HEK293 (cell line): Measurements from ENCODE around the gene IRF2.

Experiments used
- ZBTB48 ChIP-seq: fragments of 450-650 bp; formaldehyde crosslinking; IDR thresholded peaks from 2 replicates; pipeline ENCODE4 v1.5.1; 2016; ENCODE audit warnings: missing biosample characterization, missing genetic modification characterization
- ZNF2 ChIP-seq: fragments of 450-650 bp; formaldehyde crosslinking; IDR thresholded peaks from 2 replicates; pipeline ENCODE4 v1.5.1; 2016; ENCODE audit warnings: missing biosample characterization, missing genetic modification characterization
- ZNF660 ChIP-seq: fragments of 450-650 bp; IDR thresholded peaks from 2 replicates; pipeline ENCODE4 v1.5.1; 2018; ENCODE audit warnings: missing biosample characterization, mild to moderate bottlenecking, missing genetic modification characterization
- ZNF707 ChIP-seq: fragments of 450-650 bp; formaldehyde crosslinking; IDR thresholded peaks from 2 replicates; pipeline ENCODE4 v1.5.1; 2016; ENCODE audit warnings: missing biosample characterization, missing genetic modification characterization
- ZNF792 ChIP-seq: fragments of 450-650 bp; formaldehyde crosslinking; IDR thresholded peaks from 2 replicates; pipeline ENCODE4 v1.5.1; 2016; ENCODE audit warnings: missing biosample characterization, missing genetic modification characterization
- TF ChIP-seq, protein P1 (sequence below): IDR thresholded peaks from 2 replicates; pipeline ENCODE4 v1.6.1; 2011; ENCODE audit warnings: mild to moderate bottlenecking, low read depth, low read length, borderline replicate concordance
- TF ChIP-seq, protein P2 (sequence below): fragments of 450-650 bp; formaldehyde crosslinking; IDR thresholded peaks from 2 replicates; pipeline ENCODE4 v1.5.1; 2016; ENCODE audit warnings: missing biosample characterization, missing genetic modification characterization, low read depth
- TF ChIP-seq, protein P3 (sequence below): fragments of 450-650 bp; formaldehyde crosslinking; IDR thresholded peaks from 2 replicates; pipeline ENCODE4 v1.5.1; 2016; ENCODE audit warnings: missing biosample characterization, missing genetic modification characterization
- TF ChIP-seq, protein P4 (sequence below): fragments of 450-650 bp; formaldehyde crosslinking; IDR thresholded peaks from 2 replicates; pipeline ENCODE4 v1.5.1; 2016; ENCODE audit warnings: missing biosample characterization, missing genetic modification characterization

DNA sequence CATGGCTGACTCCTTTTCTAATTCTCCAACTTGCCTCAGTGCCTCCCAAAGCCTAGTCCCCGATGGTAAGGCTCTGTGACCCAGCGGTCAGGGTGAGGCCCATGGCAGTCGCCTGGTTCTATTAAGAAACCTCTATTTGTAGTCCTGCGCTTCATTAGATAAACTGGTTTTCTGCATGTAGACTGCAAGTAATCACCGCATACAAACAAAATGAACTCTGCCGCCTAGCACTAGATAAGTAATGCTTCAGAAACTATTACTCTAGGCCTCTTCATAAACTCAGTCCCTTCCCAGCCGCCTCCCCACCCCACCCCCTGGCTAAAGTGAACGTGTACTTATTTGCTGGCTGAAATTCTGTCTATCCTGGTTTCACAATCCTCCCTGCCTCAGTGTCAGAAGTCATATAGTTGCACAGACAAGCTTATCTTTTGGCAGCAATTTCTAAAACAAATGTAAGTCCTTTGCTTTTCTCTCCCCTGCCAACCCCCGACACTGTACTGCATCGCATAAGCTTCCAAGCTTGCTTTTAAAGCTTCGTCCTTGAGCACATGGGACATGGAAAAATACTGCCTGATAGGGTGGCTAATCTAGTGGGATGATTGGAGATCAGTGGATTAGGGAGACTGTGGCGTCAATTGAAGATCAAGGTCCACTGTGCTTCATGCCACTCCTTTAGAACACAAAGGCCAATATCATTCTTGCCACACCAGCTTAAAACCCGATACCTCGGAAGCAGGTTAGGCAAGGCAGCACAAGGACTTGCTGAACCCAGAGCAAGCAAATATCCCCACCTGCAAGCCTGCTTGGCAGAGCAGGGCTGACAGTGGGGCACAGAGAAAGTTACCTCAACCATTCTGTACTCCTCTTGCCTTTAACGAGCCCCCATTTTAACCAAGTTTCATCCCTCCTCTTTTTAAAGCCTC is 125.8 kb downstream of the IRF2 start:
- TF ChIP-seq, protein P1, sequence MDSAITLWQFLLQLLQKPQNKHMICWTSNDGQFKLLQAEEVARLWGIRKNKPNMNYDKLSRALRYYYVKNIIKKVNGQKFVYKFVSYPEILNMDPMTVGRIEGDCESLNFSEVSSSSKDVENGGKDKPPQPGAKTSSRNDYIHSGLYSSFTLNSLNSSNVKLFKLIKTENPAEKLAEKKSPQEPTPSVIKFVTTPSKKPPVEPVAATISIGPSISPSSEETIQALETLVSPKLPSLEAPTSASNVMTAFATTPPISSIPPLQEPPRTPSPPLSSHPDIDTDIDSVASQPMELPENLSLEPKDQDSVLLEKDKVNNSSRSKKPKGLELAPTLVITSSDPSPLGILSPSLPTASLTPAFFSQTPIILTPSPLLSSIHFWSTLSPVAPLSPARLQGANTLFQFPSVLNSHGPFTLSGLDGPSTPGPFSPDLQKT = no peak
- TF ChIP-seq ZNF660 (tag by site-specific recombination) = no peak
- TF ChIP-seq ZNF792 (tag by site-specific recombination) = no peak
- TF ChIP-seq, protein P2, sequence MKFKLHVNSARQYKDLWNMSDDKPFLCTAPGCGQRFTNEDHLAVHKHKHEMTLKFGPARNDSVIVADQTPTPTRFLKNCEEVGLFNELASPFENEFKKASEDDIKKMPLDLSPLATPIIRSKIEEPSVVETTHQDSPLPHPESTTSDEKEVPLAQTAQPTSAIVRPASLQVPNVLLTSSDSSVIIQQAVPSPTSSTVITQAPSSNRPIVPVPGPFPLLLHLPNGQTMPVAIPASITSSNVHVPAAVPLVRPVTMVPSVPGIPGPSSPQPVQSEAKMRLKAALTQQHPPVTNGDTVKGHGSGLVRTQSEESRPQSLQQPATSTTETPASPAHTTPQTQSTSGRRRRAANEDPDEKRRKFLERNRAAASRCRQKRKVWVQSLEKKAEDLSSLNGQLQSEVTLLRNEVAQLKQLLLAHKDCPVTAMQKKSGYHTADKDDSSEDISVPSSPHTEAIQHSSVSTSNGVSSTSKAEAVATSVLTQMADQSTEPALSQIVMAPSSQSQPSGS = no peak
- TF ChIP-seq, protein P3, sequence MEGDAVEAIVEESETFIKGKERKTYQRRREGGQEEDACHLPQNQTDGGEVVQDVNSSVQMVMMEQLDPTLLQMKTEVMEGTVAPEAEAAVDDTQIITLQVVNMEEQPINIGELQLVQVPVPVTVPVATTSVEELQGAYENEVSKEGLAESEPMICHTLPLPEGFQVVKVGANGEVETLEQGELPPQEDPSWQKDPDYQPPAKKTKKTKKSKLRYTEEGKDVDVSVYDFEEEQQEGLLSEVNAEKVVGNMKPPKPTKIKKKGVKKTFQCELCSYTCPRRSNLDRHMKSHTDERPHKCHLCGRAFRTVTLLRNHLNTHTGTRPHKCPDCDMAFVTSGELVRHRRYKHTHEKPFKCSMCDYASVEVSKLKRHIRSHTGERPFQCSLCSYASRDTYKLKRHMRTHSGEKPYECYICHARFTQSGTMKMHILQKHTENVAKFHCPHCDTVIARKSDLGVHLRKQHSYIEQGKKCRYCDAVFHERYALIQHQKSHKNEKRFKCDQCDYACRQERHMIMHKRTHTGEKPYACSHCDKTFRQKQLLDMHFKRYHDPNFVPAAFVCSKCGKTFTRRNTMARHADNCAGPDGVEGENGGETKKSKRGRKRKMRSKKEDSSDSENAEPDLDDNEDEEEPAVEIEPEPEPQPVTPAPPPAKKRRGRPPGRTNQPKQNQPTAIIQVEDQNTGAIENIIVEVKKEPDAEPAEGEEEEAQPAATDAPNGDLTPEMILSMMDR (tag by site-specific recombination) = no peak
- TF ChIP-seq ZBTB48 (tag by site-specific recombination) = no peak
- TF ChIP-seq, protein P4, sequence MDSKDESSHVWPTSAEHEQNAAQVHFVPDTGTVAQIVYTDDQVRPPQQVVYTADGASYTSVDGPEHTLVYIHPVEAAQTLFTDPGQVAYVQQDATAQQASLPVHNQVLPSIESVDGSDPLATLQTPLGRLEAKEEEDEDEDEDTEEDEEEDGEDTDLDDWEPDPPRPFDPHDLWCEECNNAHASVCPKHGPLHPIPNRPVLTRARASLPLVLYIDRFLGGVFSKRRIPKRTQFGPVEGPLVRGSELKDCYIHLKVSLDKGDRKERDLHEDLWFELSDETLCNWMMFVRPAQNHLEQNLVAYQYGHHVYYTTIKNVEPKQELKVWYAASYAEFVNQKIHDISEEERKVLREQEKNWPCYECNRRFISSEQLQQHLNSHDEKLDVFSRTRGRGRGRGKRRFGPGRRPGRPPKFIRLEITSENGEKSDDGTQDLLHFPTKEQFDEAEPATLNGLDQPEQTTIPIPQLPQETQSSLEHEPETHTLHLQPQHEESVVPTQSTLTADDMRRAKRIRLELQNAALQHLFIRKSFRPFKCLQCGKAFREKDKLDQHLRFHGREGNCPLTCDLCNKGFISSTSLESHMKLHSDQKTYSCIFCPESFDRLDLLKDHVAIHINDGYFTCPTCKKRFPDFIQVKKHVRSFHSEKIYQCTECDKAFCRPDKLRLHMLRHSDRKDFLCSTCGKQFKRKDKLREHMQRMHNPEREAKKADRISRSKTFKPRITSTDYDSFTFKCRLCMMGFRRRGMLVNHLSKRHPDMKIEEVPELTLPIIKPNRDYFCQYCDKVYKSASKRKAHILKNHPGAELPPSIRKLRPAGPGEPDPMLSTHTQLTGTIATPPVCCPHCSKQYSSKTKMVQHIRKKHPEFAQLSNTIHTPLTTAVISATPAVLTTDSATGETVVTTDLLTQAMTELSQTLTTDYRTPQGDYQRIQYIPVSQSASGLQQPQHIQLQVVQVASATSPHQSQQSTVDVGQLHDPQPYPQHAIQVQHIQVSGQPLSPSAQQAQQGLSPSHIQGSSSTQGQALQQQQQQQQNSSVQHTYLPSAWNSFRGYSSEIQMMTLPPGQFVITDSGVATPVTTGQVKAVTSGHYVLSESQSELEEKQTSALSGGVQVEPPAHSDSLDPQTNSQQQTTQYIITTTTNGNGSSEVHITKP = no peak
- TF ChIP-seq ZNF2 (tag by site-specific recombination) = no peak
- TF ChIP-seq ZNF707 (tag by site-specific recombination) = no peak
